A549 (cell line): ENCODE data around the gene CCNG2. TPM values are rescaled to one million over a fixed set of nuclear protein-coding genes. Genes with fewer than 3 reads are reported as not detected.

Source experiments
- ATAC-seq, 2 experiments: fragments of 200-7000 bp in 1 of 2; fragments of >200 bp in 1 of 2; cut with Nextera tagmentation in 1 of 2; cut with Tn5 transposase in 1 of 2; 3 replicates each; pipeline versions ENCODE4 v1.8.0 to v1.9.1; 2018 to 2020; ENCODE audit warnings: mild to moderate bottlenecking in 1 of 2, moderate library complexity in 1 of 2
- CTCF ChIA-PET: fragments of 300-600 bp; sonication (Branson Sonifier 250); formaldehyde crosslinking; extraction: SDS; loops from one replicate; lab custom pipeline; 2021; ENCODE audit warnings: antibody characterized with exemption, inconsistent platforms; lab: Yijun Ruan, JAX
- POLR2A ChIA-PET: fragments of 350-600 bp; formaldehyde crosslinking; extraction: SDS; loops from one replicate; lab custom pipeline; 2021; ENCODE audit warnings: antibody characterized with exemption, inconsistent platforms; lab: Yijun Ruan, JAX
- DNase-seq, 2 experiments: peaks; one replicate each; pipeline versions ENCODE4 v3.0.0 to v3.0.0-alpha.2; 2011 to 2016; ENCODE audit warnings: low read depth in 1 of 2, low spot score in 1 of 2
- FAIRE-seq: peaks from 2 replicates; lab custom pipeline; 2011; peaks lifted over from hg19 to GRCh38; lab: Jason Lieb, UNC
- H3K27ac ChIP-seq, 2 experiments: fragments of >200 bp; sonication (Bioruptor Twin); formaldehyde crosslinking; 3 replicates each; pipeline ENCODE4 v1.5.1; 2016 to 2017
- H3K4me1 ChIP-seq: fragments of >200 bp; sonication (Bioruptor Twin); formaldehyde crosslinking; 3 replicates; pipeline ENCODE4 v1.6.1; 2016
- H3K4me2 ChIP-seq: fragments of >200 bp; sonication (Bioruptor Twin); formaldehyde crosslinking; 3 replicates; pipeline ENCODE4 v1.6.1; 2016
- H3K4me3 ChIP-seq: fragments of >200 bp; sonication (Bioruptor Twin); formaldehyde crosslinking; 3 replicates; pipeline ENCODE4 v1.5.1; 2016
- H3K9me3 ChIP-seq: fragments of >200 bp; sonication (Bioruptor Twin); formaldehyde crosslinking; 3 replicates; pipeline ENCODE4 v1.6.1; 2016
- BHLHE40 ChIP-seq: IDR thresholded peaks from 2 replicates; pipeline ENCODE4 v1.6.1; 2012; ENCODE audit warnings: low read depth, low read length, inconsistent platforms
- CBX8 ChIP-seq: fragments of 200-600 bp; sonication (generic); IDR thresholded peaks from 2 replicates; pipeline ENCODE4 v1.6.1; 2016
- CHD2 ChIP-seq: fragments of 150-350 bp; IDR thresholded peaks from 2 replicates; pipeline ENCODE4 v1.6.1; 2014; ENCODE audit warnings: low read length; ENCODE audit not compliant: partially characterized antibody
- CHD4 ChIP-seq: fragments of 200-600 bp; sonication (generic); IDR thresholded peaks from 2 replicates; pipeline ENCODE4 v1.6.1; 2016; ENCODE audit warnings: antibody characterized with exemption, mild to moderate bottlenecking, borderline replicate concordance
- EHMT2 ChIP-seq: fragments of 200-600 bp; sonication (generic); IDR thresholded peaks from 2 replicates; pipeline ENCODE4 v1.6.1; 2016; ENCODE audit warnings: antibody characterized with exemption, low read depth, mild to moderate bottlenecking, moderate library complexity
- ESRRA ChIP-seq: fragments of 150-350 bp; IDR thresholded peaks from 2 replicates; pipeline ENCODE4 v1.6.1; 2014; ENCODE audit warnings: mild to moderate bottlenecking, low read length, borderline replicate concordance
- HDAC2 ChIP-seq: fragments of 200-600 bp; sonication (generic); IDR thresholded peaks from 2 replicates; pipeline ENCODE4 v1.6.1; 2016
- HEYL ChIP-seq: fragments of 250-450 bp; sonication (Bioruptor Pico); IDR thresholded peaks from 2 replicates; pipeline ENCODE4 v1.8.0; 2021; ENCODE audit warnings: mild to moderate bottlenecking, moderate library complexity
- HOXB5 ChIP-seq: fragments of 250-450 bp; sonication (Bioruptor Pico); IDR thresholded peaks from 2 replicates; pipeline ENCODE4 v1.5.0; 2020; ENCODE audit warnings: mild to moderate bottlenecking, moderate library complexity
- JUN ChIP-seq, 2 experiments: fragments of >200 bp; sonication (Bioruptor Twin); formaldehyde crosslinking; IDR thresholded peaks; 2 replicates in 1 of 2; 3 replicates in 1 of 2; pipeline ENCODE4 v1.6.1; 2016 to 2017
- JUNB ChIP-seq: fragments of >200 bp; sonication (Bioruptor Twin); formaldehyde crosslinking; IDR thresholded peaks from 2 replicates; pipeline ENCODE4 v1.6.1; 2016
- KDM5A ChIP-seq: fragments of 200-600 bp; sonication (generic); IDR thresholded peaks from 2 replicates; pipeline ENCODE4 v1.6.1; 2016; ENCODE audit warnings: antibody characterized with exemption, mild to moderate bottlenecking
- NFE2L2 ChIP-seq: fragments of 150-350 bp; conservative IDR thresholded peaks from 2 replicates; pipeline ENCODE4 v1.6.1; 2014; ENCODE audit warnings: low read length
- NPAS2 ChIP-seq: fragments of 250-450 bp; sonication (Bioruptor Pico); IDR thresholded peaks from 2 replicates; pipeline ENCODE4 v1.8.0; 2022; ENCODE audit warnings: mild to moderate bottlenecking, moderate library complexity, borderline replicate concordance
- POLR2AphosphoS2 ChIP-seq: conservative IDR thresholded peaks from 2 replicates; pipeline ENCODE4 v1.6.1; 2012; ENCODE audit warnings: low read length, improper control_type of control experiment, inconsistent platforms
- RAD21 ChIP-seq, 2 experiments: fragments of >200 bp in 1 of 2; sonication (Bioruptor Twin) in 1 of 2; formaldehyde crosslinking in 1 of 2; IDR thresholded peaks in 1 of 2; conservative IDR thresholded peaks in 1 of 2; 2 replicates in 1 of 2; 3 replicates in 1 of 2; pipeline ENCODE4 v1.6.1; 2012 to 2018; ENCODE audit warnings: inconsistent platforms in 1 of 2
- RARB ChIP-seq: fragments of 250-450 bp; sonication (Bioruptor Pico); IDR thresholded peaks from 2 replicates; pipeline ENCODE4 v1.8.0; 2021; ENCODE audit warnings: mild to moderate bottlenecking, moderate library complexity
- RCOR1 ChIP-seq: fragments of 150-350 bp; IDR thresholded peaks from 2 replicates; pipeline ENCODE4 v1.6.1; 2014; ENCODE audit warnings: antibody characterized with exemption, low read length, low read depth
- SMC3 ChIP-seq: fragments of >200 bp; sonication (Bioruptor Twin); formaldehyde crosslinking; IDR thresholded peaks from 3 replicates; pipeline ENCODE4 v1.6.1; 2018; ENCODE audit warnings: inconsistent platforms
- SREBF2 ChIP-seq: fragments of 450-650 bp; IDR thresholded peaks from 2 replicates; pipeline ENCODE4 v1.6.1; 2014; ENCODE audit warnings: mild to moderate bottlenecking, moderate library complexity
- TP53 ChIP-seq: fragments of 250-450 bp; sonication (Bioruptor Pico); IDR thresholded peaks from 2 replicates; pipeline ENCODE4 v1.5.0; 2021; ENCODE audit warnings: mild to moderate bottlenecking, moderate library complexity
- ZFP36 ChIP-seq: fragments of 450-650 bp; IDR thresholded peaks from 2 replicates; pipeline ENCODE4 v1.6.1; 2014; ENCODE audit warnings: borderline replicate concordance; ENCODE audit not compliant: partially characterized antibody
- ZNF302 ChIP-seq: fragments of 250-450 bp; sonication (Bioruptor Pico); IDR thresholded peaks from 2 replicates; pipeline ENCODE4 v1.9.0; 2021; ENCODE audit warnings: inconsistent platforms, mild to moderate bottlenecking, moderate library complexity
- ZSCAN20 ChIP-seq: fragments of 250-450 bp; sonication (Bioruptor Pico); IDR thresholded peaks from 2 replicates; pipeline ENCODE4 v1.8.0; 2022; ENCODE audit warnings: mild to moderate bottlenecking, moderate library complexity
- WGBS: methylation state at CpG from one replicate; pipeline ENCODE4 v1.1.6; 2017; ENCODE audit errors: missing lambda C conversion rate; 5-methylcytosine and 5-hydroxymethylcytosine counted together
- polyA plus RNA-seq, 4 experiments: library from polyadenylated mRNA; depleted of rRNA in 3 of 4; stranded (reverse); fragments of >200 nt; fragmentation: RNase III in 1 of 4; extraction: RNeasy Plus Mini Kit Qiagen cat#74134 plus additional on column Dnase treatment in 1 of 4; gene quantifications; 2 replicates in 3 of 4; 3 replicates in 1 of 4; pipeline ENCODE4 v1.2.3, GENCODE V29; 2011 to 2017
- TF ChIP-seq, protein P1 (sequence below): fragments of >200 bp; sonication (Bioruptor Twin); formaldehyde crosslinking; IDR thresholded peaks from 3 replicates; pipeline ENCODE4 v1.6.1; 2016
- TF ChIP-seq, protein P2 (sequence below): fragments of 150-350 bp; IDR thresholded peaks from 2 replicates; pipeline ENCODE4 v1.6.1; 2014; ENCODE audit warnings: low read depth, mild to moderate bottlenecking, low read length
- TF ChIP-seq, protein P3 (sequence below): fragments of 200-600 bp; sonication (generic); IDR thresholded peaks from 2 replicates; pipeline ENCODE4 v1.6.1; 2016; ENCODE audit warnings: antibody characterized with exemption, mild to moderate bottlenecking, moderate library complexity
- TF ChIP-seq, protein P4 (sequence below): fragments of 450-650 bp; IDR thresholded peaks from 2 replicates; pipeline ENCODE4 v1.6.1; 2014; ENCODE audit warnings: antibody characterized with exemption
- TF ChIP-seq, protein P5 (sequence below): IDR thresholded peaks from 2 replicates; pipeline ENCODE4 v1.6.1; 2012
- TF ChIP-seq, protein P6 (sequence below): fragments of >200 bp; sonication (Bioruptor Twin); formaldehyde crosslinking; IDR thresholded peaks from 3 replicates; pipeline ENCODE4 v1.5.1; 2016

CCNG2 gene
- polyA plus RNA-seq, 2 of the 4 experiments (the other 2 are of a cell fraction) = 3.9 to 9.8 TPM

DNA sequence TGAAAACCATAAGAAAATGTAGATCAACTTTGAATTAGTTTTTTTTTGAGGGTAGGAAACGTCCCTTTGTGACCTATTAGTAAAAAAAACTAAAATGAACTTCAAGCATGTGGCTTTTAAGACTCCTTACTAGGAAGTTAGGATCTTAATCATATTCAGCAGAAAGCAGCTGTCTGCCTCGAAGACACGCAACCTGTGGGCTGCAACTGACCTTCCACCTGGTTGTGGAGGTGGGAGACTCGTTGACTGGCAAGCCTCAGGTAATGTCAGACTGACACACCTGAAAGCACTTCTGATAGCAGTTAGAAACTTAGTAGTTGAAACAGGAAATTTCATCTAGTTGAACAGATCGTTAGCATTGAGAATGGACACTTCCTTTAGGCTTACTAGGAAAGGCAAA lies 37.4 kb downstream of the CCNG2 start:
- Histone ChIP-seq H3K27ac (no peak overlapping the region), H3K9me3 (no peaks in the 10 kb centered on the region), H3K4me3 (no peak overlapping the region), H3K4me1 (no peaks in the 10 kb centered on the region), H3K4me2 (no peak overlapping the region)
- ChIA-PET POLR2A (no interaction called here), CTCF (interaction anchor here (1.5 kb wide), 1 partner anchor 9 kb away, joined by 5 read pairs; no protein-coding TSS in a partner anchor)
- ATAC-seq (no peak), FAIRE-seq (no peak), DNase-seq (no peak)
- 42% methylated on average over 5 of the region's 5 CpGs for WGBS
- TF ChIP-seq ESRRA (no peak), CHD4 (no peak), ZNF302 (CRISPR knock-in tag) (no peak), TP53 (no peak), POLR2AphosphoS2 (no peak), RAD21 (conservative IDR thresholded peaks at IDR 0.05 in 1 of 2, IDR thresholded peaks at IDR 0.05 in 1 of 2) (no peak), NFE2L2 (no peak), SREBF2 (no peak), ZSCAN20 (CRISPR knock-in tag) (no peak), EHMT2 (no peak)
- TF ChIP-seq, protein P1, sequence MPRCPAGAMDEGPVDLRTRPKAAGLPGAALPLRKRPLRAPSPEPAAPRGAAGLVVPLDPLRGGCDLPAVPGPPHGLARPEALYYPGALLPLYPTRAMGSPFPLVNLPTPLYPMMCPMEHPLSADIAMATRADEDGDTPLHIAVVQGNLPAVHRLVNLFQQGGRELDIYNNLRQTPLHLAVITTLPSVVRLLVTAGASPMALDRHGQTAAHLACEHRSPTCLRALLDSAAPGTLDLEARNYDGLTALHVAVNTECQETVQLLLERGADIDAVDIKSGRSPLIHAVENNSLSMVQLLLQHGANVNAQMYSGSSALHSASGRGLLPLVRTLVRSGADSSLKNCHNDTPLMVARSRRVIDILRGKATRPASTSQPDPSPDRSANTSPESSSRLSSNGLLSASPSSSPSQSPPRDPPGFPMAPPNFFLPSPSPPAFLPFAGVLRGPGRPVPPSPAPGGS = no peak
- TF ChIP-seq, protein P2, sequence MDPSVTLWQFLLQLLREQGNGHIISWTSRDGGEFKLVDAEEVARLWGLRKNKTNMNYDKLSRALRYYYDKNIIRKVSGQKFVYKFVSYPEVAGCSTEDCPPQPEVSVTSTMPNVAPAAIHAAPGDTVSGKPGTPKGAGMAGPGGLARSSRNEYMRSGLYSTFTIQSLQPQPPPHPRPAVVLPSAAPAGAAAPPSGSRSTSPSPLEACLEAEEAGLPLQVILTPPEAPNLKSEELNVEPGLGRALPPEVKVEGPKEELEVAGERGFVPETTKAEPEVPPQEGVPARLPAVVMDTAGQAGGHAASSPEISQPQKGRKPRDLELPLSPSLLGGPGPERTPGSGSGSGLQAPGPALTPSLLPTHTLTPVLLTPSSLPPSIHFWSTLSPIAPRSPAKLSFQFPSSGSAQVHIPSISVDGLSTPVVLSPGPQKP = no peak
- TF ChIP-seq, protein P3, sequence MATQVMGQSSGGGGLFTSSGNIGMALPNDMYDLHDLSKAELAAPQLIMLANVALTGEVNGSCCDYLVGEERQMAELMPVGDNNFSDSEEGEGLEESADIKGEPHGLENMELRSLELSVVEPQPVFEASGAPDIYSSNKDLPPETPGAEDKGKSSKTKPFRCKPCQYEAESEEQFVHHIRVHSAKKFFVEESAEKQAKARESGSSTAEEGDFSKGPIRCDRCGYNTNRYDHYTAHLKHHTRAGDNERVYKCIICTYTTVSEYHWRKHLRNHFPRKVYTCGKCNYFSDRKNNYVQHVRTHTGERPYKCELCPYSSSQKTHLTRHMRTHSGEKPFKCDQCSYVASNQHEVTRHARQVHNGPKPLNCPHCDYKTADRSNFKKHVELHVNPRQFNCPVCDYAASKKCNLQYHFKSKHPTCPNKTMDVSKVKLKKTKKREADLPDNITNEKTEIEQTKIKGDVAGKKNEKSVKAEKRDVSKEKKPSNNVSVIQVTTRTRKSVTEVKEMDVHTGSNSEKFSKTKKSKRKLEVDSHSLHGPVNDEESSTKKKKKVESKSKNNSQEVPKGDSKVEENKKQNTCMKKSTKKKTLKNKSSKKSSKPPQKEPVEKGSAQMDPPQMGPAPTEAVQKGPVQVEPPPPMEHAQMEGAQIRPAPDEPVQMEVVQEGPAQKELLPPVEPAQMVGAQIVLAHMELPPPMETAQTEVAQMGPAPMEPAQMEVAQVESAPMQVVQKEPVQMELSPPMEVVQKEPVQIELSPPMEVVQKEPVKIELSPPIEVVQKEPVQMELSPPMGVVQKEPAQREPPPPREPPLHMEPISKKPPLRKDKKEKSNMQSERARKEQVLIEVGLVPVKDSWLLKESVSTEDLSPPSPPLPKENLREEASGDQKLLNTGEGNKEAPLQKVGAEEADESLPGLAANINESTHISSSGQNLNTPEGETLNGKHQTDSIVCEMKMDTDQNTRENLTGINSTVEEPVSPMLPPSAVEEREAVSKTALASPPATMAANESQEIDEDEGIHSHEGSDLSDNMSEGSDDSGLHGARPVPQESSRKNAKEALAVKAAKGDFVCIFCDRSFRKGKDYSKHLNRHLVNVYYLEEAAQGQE = no peak
- TF ChIP-seq, protein P4, sequence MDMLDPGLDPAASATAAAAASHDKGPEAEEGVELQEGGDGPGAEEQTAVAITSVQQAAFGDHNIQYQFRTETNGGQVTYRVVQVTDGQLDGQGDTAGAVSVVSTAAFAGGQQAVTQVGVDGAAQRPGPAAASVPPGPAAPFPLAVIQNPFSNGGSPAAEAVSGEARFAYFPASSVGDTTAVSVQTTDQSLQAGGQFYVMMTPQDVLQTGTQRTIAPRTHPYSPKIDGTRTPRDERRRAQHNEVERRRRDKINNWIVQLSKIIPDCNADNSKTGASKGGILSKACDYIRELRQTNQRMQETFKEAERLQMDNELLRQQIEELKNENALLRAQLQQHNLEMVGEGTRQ = no peak

DNA sequence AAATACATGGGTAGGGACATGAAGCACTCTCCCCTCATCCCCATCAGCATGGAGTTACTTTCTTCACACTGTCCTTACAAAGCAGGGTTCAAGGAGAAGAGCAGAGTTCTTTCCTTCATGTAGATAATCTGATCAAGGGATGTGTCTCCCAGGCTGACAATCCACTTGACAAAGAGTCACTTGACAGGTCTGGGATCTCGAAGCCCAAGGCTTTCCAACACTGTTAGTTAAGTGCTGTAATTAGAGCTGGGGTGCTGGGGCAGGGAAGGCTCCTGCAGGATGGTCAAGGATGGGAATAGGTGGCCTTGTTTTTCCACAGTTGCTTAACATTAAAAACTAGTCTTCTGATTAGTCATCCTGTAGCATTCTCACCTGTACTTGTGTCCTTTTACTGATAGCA lies 38.0 kb downstream of the CCNG2 start:
- 0% methylated on average over 1 of the region's 1 CpG for WGBS
- DNase-seq = no peak
- POLR2A ChIA-PET = no interaction called here
- H3K4me2 ChIP-seq = no peak overlapping the region
- TF ChIP-seq TP53 (no peak), JUN (IDR thresholded peaks at IDR 0.05) (no peak), HDAC2 (no peak), ZFP36 (no peak), POLR2AphosphoS2 (no peak), BHLHE40 (no peak), CHD2 (no peak), RARB (CRISPR knock-in tag) (no peak), HOXB5 (CRISPR knock-in tag) (no peak), SMC3 (no peak), RAD21 (conservative IDR thresholded peaks at IDR 0.05 in 1 of 2, IDR thresholded peaks at IDR 0.05 in 1 of 2) (no peak), KDM5A (no peak), HEYL (CRISPR knock-in tag) (no peak), NPAS2 (CRISPR knock-in tag) (no peak), JUNB (no peak), RCOR1 (no peak), CBX8 (no peak)
- TF ChIP-seq, protein P5, sequence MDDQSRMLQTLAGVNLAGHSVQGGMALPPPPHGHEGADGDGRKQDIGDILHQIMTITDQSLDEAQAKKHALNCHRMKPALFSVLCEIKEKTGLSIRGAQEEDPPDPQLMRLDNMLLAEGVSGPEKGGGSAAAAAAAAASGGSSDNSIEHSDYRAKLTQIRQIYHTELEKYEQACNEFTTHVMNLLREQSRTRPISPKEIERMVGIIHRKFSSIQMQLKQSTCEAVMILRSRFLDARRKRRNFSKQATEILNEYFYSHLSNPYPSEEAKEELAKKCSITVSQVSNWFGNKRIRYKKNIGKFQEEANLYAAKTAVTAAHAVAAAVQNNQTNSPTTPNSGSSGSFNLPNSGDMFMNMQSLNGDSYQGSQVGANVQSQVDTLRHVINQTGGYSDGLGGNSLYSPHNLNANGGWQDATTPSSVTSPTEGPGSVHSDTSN = no peak
- TF ChIP-seq, protein P6, sequence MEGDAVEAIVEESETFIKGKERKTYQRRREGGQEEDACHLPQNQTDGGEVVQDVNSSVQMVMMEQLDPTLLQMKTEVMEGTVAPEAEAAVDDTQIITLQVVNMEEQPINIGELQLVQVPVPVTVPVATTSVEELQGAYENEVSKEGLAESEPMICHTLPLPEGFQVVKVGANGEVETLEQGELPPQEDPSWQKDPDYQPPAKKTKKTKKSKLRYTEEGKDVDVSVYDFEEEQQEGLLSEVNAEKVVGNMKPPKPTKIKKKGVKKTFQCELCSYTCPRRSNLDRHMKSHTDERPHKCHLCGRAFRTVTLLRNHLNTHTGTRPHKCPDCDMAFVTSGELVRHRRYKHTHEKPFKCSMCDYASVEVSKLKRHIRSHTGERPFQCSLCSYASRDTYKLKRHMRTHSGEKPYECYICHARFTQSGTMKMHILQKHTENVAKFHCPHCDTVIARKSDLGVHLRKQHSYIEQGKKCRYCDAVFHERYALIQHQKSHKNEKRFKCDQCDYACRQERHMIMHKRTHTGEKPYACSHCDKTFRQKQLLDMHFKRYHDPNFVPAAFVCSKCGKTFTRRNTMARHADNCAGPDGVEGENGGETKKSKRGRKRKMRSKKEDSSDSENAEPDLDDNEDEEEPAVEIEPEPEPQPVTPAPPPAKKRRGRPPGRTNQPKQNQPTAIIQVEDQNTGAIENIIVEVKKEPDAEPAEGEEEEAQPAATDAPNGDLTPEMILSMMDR = no peak
- TF ChIP-seq, all 56 proteins: peak for 0
- FAIRE-seq (no peak), ATAC-seq (no peak)
- Histone ChIP-seq H3K4me1 (no peaks in the 10 kb centered on the region), H3K9me3 (no peaks in the 10 kb centered on the region), H3K4me3 (no peak overlapping the region), H3K27ac (no peak overlapping the region)
- CTCF ChIA-PET = interaction anchor here (0.7 to 1.5 kb wide), 3 partner anchors 9 to 124 kb away, joined by 3 to 5 read pairs (median 3); no protein-coding TSS in a partner anchor
